Measurements from ENCODE around the gene DLG5.

DLG5 gene

DNA sequence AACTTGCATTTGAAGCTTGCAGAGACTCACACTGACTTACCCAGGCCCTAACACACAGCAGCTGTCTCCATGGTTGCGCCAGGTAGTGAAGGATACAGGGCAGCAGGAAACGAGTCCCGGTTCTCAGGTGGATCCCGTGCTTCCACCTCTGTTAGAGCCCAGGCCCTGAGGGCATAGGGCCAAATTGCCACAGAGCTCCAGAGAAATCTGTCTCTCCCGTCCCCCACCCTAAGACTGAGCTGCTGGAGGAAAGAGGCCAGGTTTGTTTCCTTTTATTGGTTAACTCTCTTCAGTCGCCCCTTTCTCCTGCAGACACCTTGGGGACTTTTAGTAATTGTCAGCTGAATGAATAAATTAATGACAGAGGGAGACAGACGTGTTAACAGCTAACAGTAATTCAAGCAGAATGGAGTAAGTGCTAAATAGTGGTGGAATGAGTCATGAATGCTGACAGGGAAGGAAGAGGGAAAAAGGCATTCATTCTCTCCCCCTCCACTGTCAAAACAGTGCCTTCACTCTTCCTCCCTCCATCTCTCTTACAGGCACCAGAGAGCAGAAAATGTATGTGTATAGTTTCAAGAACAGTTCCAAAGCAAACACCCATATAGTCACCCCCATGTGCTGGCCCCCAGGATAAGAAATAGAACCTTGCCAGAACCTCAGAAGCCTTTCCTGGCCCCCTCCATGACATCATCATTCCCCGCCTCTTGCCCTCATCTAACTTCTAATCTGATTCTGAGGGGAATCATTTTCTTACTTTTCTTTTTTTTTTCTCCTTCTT is 16.8 kb upstream of the DLG5 start (continued):
- TF ChIP-seq, protein P1, sequence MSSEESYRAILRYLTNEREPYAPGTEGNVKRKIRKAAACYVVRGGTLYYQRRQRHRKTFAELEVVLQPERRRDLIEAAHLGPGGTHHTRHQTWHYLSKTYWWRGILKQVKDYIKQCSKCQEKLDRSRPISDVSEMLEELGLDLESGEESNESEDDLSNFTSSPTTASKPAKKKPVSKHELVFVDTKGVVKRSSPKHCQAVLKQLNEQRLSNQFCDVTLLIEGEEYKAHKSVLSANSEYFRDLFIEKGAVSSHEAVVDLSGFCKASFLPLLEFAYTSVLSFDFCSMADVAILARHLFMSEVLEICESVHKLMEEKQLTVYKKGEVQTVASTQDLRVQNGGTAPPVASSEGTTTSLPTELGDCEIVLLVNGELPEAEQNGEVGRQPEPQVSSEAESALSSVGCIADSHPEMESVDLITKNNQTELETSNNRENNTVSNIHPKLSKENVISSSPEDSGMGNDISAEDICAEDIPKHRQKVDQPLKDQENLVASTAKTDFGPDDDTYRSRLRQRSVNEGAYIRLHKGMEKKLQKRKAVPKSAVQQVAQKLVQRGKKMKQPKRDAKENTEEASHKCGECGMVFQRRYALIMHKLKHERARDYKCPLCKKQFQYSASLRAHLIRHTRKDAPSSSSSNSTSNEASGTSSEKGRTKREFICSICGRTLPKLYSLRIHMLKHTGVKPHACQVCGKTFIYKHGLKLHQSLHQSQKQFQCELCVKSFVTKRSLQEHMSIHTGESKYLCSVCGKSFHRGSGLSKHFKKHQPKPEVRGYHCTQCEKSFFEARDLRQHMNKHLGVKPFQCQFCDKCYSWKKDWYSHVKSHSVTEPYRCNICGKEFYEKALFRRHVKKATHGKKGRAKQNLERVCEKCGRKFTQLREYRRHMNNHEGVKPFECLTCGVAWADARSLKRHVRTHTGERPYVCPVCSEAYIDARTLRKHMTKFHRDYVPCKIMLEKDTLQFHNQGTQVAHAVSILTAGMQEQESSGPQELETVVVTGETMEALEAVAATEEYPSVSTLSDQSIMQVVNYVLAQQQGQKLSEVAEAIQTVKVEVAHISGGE (tag by site-specific recombination; conservative IDR thresholded peaks at IDR 0.05; ENCODE audit: low read depth), result no peak
- TF ChIP-seq ZNF555 (tag by site-specific recombination; conservative IDR thresholded peaks at IDR 0.05), result no peak
- no peak for TF ChIP-seq ZNF571 (tag by site-specific recombination; IDR thresholded peaks at IDR 0.05)
- no peak for TF ChIP-seq RBAK (tag by site-specific recombination; IDR thresholded peaks at IDR 0.05)
- TF ChIP-seq GFI1B (tag by site-specific recombination; IDR thresholded peaks at IDR 0.05), result no peak
- TF ChIP-seq, protein P2, sequence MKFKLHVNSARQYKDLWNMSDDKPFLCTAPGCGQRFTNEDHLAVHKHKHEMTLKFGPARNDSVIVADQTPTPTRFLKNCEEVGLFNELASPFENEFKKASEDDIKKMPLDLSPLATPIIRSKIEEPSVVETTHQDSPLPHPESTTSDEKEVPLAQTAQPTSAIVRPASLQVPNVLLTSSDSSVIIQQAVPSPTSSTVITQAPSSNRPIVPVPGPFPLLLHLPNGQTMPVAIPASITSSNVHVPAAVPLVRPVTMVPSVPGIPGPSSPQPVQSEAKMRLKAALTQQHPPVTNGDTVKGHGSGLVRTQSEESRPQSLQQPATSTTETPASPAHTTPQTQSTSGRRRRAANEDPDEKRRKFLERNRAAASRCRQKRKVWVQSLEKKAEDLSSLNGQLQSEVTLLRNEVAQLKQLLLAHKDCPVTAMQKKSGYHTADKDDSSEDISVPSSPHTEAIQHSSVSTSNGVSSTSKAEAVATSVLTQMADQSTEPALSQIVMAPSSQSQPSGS (tag by site-specific recombination; IDR thresholded peaks at IDR 0.05; ENCODE audit: low read depth), result peak; percentile 86
- TF ChIP-seq, protein P3, sequence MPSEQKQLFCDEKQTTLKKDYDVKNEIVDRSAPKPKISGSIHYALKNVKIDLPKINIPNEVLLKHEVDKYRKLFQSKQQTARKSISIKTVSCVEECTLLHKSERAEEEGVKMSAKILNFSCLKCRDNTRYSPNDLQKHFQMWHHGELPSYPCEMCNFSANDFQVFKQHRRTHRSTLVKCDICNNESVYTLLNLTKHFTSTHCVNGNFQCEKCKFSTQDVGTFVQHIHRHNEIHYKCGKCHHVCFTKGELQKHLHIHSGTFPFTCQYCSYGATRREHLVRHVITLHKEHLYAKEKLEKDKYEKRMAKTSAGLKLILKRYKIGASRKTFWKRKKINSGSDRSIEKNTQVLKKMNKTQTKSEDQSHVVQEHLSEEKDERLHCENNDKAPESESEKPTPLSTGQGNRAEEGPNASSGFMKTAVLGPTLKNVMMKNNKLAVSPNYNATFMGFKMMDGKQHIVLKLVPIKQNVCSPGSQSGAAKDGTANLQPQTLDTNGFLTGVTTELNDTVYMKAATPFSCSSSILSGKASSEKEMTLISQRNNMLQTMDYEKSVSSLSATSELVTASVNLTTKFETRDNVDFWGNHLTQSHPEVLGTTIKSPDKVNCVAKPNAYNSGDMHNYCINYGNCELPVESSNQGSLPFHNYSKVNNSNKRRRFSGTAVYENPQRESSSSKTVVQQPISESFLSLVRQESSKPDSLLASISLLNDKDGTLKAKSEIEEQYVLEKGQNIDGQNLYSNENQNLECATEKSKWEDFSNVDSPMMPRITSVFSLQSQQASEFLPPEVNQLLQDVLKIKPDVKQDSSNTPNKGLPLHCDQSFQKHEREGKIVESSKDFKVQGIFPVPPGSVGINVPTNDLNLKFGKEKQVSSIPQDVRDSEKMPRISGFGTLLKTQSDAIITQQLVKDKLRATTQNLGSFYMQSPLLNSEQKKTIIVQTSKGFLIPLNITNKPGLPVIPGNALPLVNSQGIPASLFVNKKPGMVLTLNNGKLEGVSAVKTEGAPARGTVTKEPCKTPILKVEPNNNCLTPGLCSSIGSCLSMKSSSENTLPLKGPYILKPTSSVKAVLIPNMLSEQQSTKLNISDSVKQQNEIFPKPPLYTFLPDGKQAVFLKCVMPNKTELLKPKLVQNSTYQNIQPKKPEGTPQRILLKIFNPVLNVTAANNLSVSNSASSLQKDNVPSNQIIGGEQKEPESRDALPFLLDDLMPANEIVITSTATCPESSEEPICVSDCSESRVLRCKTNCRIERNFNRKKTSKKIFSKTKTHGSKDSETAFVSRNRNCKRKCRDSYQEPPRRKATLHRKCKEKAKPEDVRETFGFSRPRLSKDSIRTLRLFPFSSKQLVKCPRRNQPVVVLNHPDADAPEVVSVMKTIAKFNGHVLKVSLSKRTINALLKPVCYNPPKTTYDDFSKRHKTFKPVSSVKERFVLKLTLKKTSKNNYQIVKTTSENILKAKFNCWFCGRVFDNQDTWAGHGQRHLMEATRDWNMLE (tag by site-specific recombination; conservative IDR thresholded peaks at IDR 0.05; ENCODE audit: low read depth), result no peak
- TF ChIP-seq GLIS2 (tag by site-specific recombination; IDR thresholded peaks at IDR 0.05), result no peak
- TF ChIP-seq ZBTB1 (tag by site-specific recombination; IDR thresholded peaks at IDR 0.05), result no peak
- no peak for TF ChIP-seq ZNF114 (tag by site-specific recombination; IDR thresholded peaks at IDR 0.05)
- TF ChIP-seq ZNF837 (tag by site-specific recombination; IDR thresholded peaks at IDR 0.05), result no peak
- no peak for TF ChIP-seq ZNF843 (tag by site-specific recombination; IDR thresholded peaks at IDR 0.05)
- TF ChIP-seq ZNF596 (tag by site-specific recombination; IDR thresholded peaks at IDR 0.05), result no peak
- TF ChIP-seq ZNF791 (tag by site-specific recombination; IDR thresholded peaks at IDR 0.05), result no peak
- TF ChIP-seq ZNF416 (tag by site-specific recombination; IDR thresholded peaks at IDR 0.05), result no peak
- peak; percentile 82 for TF ChIP-seq ZNF629 (tag by site-specific recombination; IDR thresholded peaks at IDR 0.05)
- peak; percentile 97 for TF ChIP-seq PRDM1 (tag by site-specific recombination; IDR thresholded peaks at IDR 0.05)
- 0 out of 2 replicates have a peak, but pooled peaks have one; percentile 22 for TF ChIP-seq KLF9 (tag by site-specific recombination; IDR thresholded peaks at IDR 0.05; ENCODE audit: low read depth)
- no peak for TF ChIP-seq ZNF488 (tag by site-specific recombination; IDR thresholded peaks at IDR 0.05)
- no peak for TF ChIP-seq SETDB1 (IDR thresholded peaks at IDR 0.05; ENCODE audit: insufficient read length, low read length)
- no peak for TF ChIP-seq ZNF112 (tag by site-specific recombination; IDR thresholded peaks at IDR 0.05)
- no peak for TF ChIP-seq ZNF654 (tag by site-specific recombination; IDR thresholded peaks at IDR 0.05; ENCODE audit: low read depth)
- no peak for TF ChIP-seq ZNF140 (tag by site-specific recombination; IDR thresholded peaks at IDR 0.05)
- TF ChIP-seq ZNF341 (tag by site-specific recombination; IDR thresholded peaks at IDR 0.05; ENCODE audit: low read depth), result no peak
- TF ChIP-seq, protein P4, sequence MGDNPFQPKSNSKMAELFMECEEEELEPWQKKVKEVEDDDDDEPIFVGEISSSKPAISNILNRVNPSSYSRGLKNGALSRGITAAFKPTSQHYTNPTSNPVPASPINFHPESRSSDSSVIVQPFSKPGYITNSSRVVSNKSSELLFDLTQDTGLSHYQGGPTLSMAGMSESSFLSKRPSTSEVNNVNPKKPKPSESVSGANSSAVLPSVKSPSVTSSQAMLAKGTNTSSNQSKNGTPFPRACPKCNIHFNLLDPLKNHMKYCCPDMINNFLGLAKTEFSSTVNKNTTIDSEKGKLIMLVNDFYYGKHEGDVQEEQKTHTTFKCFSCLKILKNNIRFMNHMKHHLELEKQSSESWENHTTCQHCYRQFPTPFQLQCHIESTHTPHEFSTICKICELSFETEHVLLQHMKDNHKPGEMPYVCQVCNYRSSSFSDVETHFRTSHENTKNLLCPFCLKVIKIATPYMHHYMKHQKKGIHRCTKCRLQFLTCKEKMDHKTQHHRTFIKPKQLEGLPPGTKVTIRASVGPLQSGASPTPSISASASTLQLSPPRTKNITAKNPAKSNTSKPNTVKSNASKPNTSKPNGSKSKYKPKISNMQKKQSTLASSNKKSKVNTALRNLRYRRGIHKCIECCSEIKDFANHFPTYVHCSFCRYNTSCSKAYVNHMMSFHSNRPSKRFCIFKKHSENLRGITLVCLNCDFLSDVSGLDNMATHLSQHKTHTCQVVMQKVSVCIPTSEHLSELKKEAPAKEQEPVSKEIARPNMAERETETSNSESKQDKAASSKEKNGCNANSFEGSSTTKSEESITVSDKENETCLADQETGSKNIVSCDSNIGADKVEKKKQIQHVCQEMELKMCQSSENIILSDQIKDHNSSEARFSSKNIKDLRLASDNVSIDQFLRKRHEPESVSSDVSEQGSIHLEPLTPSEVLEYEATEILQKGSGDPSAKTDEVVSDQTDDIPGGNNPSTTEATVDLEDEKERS (tag by site-specific recombination; IDR thresholded peaks at IDR 0.05), result no peak
- 0 out of 2 replicates have a peak, but pooled peaks have one; percentile 30 for TF ChIP-seq OSR2 (tag by site-specific recombination; IDR thresholded peaks at IDR 0.05)
- no peak for TF ChIP-seq SCRT2 (tag by site-specific recombination; IDR thresholded peaks at IDR 0.05)

Measured in HEK293 (cell line).